Panc1 (cell line): ENCODE data around the gene SLC9A4.

Source experiments
- POLR2AphosphoS5 ChIP-seq: IDR thresholded peaks from 2 replicates; pipeline ENCODE4 v1.6.1; 2012; ENCODE audit warnings: mild to moderate bottlenecking, low read depth, low read length, moderate library complexity
- TF ChIP-seq, protein P1 (sequence below): fragments of 450-650 bp; IDR thresholded peaks from 2 replicates; pipeline ENCODE4 v1.5.1; 2017; ENCODE audit warnings: mild to moderate bottlenecking

DNA sequence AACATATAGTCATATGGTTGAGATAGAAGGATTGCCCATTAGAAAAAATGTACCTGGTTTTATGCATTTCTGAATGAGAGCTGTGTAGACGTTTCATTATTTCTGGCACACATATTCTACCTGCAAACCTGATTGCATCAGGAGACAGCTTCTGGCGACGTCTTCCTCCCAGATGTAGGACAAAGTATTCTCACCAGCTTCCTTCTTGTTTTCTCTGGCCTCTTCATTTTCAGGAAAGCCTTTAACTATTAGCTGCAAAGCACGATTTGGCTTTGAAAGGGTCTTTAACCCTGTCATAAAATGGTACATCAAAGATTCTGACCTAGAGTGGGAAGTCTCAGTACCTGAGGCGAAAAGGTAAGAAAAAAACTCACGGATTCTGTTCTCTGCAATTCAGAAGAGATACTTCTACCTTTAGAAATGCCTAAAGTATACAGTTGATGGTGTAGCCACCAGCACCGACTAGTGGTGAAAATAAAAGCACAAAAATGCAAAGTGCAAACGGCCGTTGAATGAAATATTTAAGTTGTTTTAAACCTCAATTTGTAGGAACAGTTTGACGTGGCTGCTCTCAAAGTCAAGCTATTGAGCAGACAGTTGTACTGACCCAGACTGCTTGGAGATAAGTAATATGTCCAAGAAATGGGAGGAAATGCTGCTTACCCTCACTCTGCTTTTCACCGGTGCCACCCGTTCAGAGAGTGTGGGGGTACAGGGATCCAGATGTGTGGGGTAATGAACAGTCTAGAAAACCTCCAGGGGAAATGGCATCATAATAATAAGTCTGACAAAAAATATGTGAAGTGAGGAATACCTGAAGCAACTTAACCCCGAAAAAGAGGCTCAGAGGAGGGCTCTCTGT lies 29.8 kb upstream of the SLC9A4 start:
- TF ChIP-seq, protein P1, sequence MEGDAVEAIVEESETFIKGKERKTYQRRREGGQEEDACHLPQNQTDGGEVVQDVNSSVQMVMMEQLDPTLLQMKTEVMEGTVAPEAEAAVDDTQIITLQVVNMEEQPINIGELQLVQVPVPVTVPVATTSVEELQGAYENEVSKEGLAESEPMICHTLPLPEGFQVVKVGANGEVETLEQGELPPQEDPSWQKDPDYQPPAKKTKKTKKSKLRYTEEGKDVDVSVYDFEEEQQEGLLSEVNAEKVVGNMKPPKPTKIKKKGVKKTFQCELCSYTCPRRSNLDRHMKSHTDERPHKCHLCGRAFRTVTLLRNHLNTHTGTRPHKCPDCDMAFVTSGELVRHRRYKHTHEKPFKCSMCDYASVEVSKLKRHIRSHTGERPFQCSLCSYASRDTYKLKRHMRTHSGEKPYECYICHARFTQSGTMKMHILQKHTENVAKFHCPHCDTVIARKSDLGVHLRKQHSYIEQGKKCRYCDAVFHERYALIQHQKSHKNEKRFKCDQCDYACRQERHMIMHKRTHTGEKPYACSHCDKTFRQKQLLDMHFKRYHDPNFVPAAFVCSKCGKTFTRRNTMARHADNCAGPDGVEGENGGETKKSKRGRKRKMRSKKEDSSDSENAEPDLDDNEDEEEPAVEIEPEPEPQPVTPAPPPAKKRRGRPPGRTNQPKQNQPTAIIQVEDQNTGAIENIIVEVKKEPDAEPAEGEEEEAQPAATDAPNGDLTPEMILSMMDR, result peak; percentile 82
- no peak for TF ChIP-seq POLR2AphosphoS5
